ENCODE data around the gene OMP. TPM values are rescaled to one million over a fixed set of nuclear protein-coding genes. Genes with fewer than 3 reads are reported as not detected.

OMP gene
- total RNA-seq, 1 donor: not detected

GRCh38 chr11:77129842-77130756, 27.5 kb downstream of the OMP start:
- H3K27ac ChIP-seq (ENCODE audit: low read depth, low read length): no peak overlapping the region
- DNase-seq (ENCODE audit: insufficient read length, low spot score, missing footprints): peak; percentile 60
- no peak for TF ChIP-seq CTCF (IDR thresholded peaks at IDR 0.05; ENCODE audit: extremely low read depth, low read depth, low read length)

GRCh38 chr11:77130763-77131513, 28.3 kb downstream of the OMP start:
- Histone ChIP-seq H3K4me3 (ENCODE audit: insufficient read depth, low read length) (no peak overlapping the region), H3K4me1 (ENCODE audit: insufficient read depth, low read length) (peaks cover 11% of the 10 kb centered on the region), H3K4me2 (ENCODE audit: insufficient read depth, low read length) (no peak overlapping the region), H3K27me3 (ENCODE audit: insufficient read depth, low read length) (no peaks in the 10 kb centered on the region), H3K79me2 (ENCODE audit: insufficient read depth, low read length) (no peaks in the 10 kb centered on the region), H3K9me3 (ENCODE audit: low read depth, low read length) (no peaks in the 10 kb centered on the region), H3K36me3 (ENCODE audit: insufficient read depth, low read length) (no peaks in the 10 kb centered on the region), H2AFZ (ENCODE audit: low read length) (no peak overlapping the region), H4K20me1 (ENCODE audit: insufficient read depth, low read length) (no peaks in the 10 kb centered on the region), H3K27ac (ENCODE audit: low read depth, low read length) (no peak overlapping the region)
- TF ChIP-seq CTCF (IDR thresholded peaks at IDR 0.05; ENCODE audit: extremely low read depth, low read depth, low read length): no peak
- peak; percentile 85 for DNase-seq (ENCODE audit: insufficient read length, low spot score, missing footprints)

More at GRCh38 chr11:77129842-77130756, 27.5 kb downstream of the OMP start:
- Histone ChIP-seq H2AFZ (ENCODE audit: low read length) (no peak overlapping the region), H3K4me2 (ENCODE audit: insufficient read depth, low read length) (no peak overlapping the region), H4K20me1 (ENCODE audit: insufficient read depth, low read length) (no peaks in the 10 kb centered on the region), H3K79me2 (ENCODE audit: insufficient read depth, low read length) (no peaks in the 10 kb centered on the region), H3K4me3 (ENCODE audit: insufficient read depth, low read length) (no peak overlapping the region), H3K36me3 (ENCODE audit: insufficient read depth, low read length) (no peaks in the 10 kb centered on the region), H3K4me1 (ENCODE audit: insufficient read depth, low read length) (peaks cover 11% of the 10 kb centered on the region), H3K27me3 (ENCODE audit: insufficient read depth, low read length) (no peaks in the 10 kb centered on the region), H3K9me3 (ENCODE audit: low read depth, low read length) (no peaks in the 10 kb centered on the region)

GRCh38 chr11:77131560-77131959, 28.9 kb downstream of the OMP start:
- TF ChIP-seq CTCF (IDR thresholded peaks at IDR 0.05; ENCODE audit: extremely low read depth, low read depth, low read length): no peak
- no peaks in the 10 kb centered on the region for H4K20me1 ChIP-seq (ENCODE audit: insufficient read depth, low read length)
- no peak overlapping the region for H3K4me2 ChIP-seq (ENCODE audit: insufficient read depth, low read length)
- peaks cover 16% of the 10 kb centered on the region for H3K4me1 ChIP-seq (ENCODE audit: insufficient read depth, low read length)
- H3K27ac ChIP-seq (ENCODE audit: low read depth, low read length): no peak overlapping the region
- no peak overlapping the region for H3K4me3 ChIP-seq (ENCODE audit: insufficient read depth, low read length)
- H3K9me3 ChIP-seq (ENCODE audit: low read depth, low read length): no peaks in the 10 kb centered on the region
- H3K79me2 ChIP-seq (ENCODE audit: insufficient read depth, low read length): no peaks in the 10 kb centered on the region
- H3K27me3 ChIP-seq (ENCODE audit: insufficient read depth, low read length): no peaks in the 10 kb centered on the region
- H3K36me3 ChIP-seq (ENCODE audit: insufficient read depth, low read length): no peaks in the 10 kb centered on the region
- peak; percentile 71 for DNase-seq (ENCODE audit: insufficient read length, low spot score, missing footprints)
- no peak overlapping the region for H2AFZ ChIP-seq (ENCODE audit: low read length)

- H3K27me3 ChIP-seq (ENCODE audit: insufficient read depth, low read length): no peaks in the 10 kb centered on the region
- no peak for DNase-seq (ENCODE audit: insufficient read length, low spot score, missing footprints)
- no peak overlapping the region for H2AFZ ChIP-seq (ENCODE audit: low read length)
- no peaks in the 10 kb centered on the region for H3K9me3 ChIP-seq (ENCODE audit: low read depth, low read length)
- no peak overlapping the region for H3K27ac ChIP-seq (ENCODE audit: low read depth, low read length)
- H3K4me1 ChIP-seq (ENCODE audit: insufficient read depth, low read length): peaks cover 6% of the 10 kb centered on the region
- H4K20me1 ChIP-seq (ENCODE audit: insufficient read depth, low read length): no peaks in the 10 kb centered on the region
- TF ChIP-seq CTCF (IDR thresholded peaks at IDR 0.05; ENCODE audit: extremely low read depth, low read depth, low read length): no peak
- no peak overlapping the region for H3K4me3 ChIP-seq (ENCODE audit: insufficient read depth, low read length)
- H3K36me3 ChIP-seq (ENCODE audit: insufficient read depth, low read length): no peaks in the 10 kb centered on the region
- H3K4me2 ChIP-seq (ENCODE audit: insufficient read depth, low read length): no peak overlapping the region
- no peaks in the 10 kb centered on the region for H3K79me2 ChIP-seq (ENCODE audit: insufficient read depth, low read length)
These were observed 32.4 kb downstream of the OMP start for GRCh38 chr11:77135069-77135468.

Measured in osteoblast (primary cell).